CD4-positive, alpha-beta T cell treated with Interleukin-6 for 4 hours (primary cell): ENCODE data around the gene MS4A12.
"Not testable (repeated sequence)": the region's sequence is repeated elsewhere in the genome, so short reads cannot be mapped to it uniquely, and the experiment has no call there.

Experiments
- DNase-seq: peaks from one replicate; pipeline ENCODE4 v3.0.0-alpha.2; 2020; ENCODE audit warnings: mixed read lengths

The MS4A12 gene

DNA sequence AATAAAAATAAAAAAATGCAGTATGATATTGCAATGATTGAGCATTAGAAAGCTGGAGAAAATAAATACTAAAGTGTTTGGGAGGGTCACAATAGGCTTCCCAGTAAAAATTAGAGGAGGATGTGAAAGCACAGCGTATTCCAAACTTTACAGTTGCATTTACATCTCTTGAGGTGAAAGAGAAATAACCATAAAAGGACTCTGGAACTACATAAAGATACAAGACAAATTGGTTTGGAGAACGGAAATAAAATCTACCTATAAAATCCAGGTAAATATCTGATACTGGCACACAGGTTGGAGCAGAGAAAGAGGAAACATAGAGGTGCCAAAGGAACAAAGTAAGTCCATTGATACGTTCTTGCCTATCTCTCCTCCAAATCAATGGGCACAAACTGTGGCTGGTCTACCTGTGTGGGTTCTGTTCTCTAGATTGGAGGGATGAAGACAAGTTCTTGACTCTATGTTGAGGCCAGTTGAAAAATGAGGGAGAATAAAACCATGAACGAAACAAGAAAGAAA is at the start of gene MS4A12:
Gene MS4A12, plus strand, starts transcription at position 291 of the 522 bp plus-strand sequence. CDS start 4,541 bp downstream, outside the sequence.
- no peak for DNase-seq

DNA sequence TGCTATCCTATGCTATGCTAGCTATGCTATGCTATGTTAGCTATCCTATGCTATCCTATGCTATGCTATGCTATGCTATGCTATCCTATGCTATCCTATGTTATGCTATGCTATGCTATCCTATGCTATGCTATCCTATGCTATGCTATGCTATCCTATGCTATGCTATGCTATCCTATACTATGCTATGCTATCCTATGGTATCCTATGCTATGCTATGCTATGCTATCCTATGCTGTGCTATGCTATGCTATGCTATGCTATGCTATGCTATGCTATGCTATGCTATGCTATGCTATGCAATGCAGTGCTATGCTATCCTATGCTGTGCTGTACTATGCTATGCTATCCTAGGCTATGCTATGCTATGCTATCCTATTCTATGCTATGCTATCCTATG is 45.5 kb upstream of the MS4A12 start:
- no peak for DNase-seq

DNA sequence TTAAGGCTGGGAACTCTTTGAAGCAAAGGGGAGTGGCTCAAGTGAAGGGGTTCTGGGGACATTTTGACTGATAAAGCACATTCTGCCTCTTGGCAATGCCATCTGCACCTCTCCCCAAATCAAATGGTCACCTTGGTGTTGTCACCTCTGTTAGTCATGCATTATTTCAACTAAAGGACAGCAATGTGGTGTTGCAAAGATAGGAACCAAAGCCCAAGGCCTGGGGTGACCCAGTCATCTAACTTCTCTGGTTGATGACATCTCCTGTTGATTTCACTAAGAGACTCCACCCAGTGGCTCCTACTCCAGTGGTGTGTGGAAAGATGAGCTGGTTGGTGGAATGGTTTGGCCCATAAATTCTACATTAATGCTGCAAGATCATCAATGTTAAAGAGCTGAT is 44.7 kb upstream of the MS4A12 start:
- no peak for DNase-seq

- DNase-seq: not testable (repeated sequence)
Measured at GRCh38 chr11:60451185-60451584, 41.4 kb upstream of the MS4A12 start.

GRCh38 chr11:60454212-60454611 is 38.4 kb upstream of the MS4A12 start:
- DNase-seq: no peak

- no peak for DNase-seq
Measured at GRCh38 chr11:60455531-60456042, 37.0 kb upstream of the MS4A12 start, which contains the start of gene MS4A1. Gene MS4A1, plus strand, starts transcription at chr11:60455847. Its CDS starts 6,528 bp downstream, at chr11:60462375.

- no peak for DNase-seq
Measured at GRCh38 chr11:60457576-60457975, 35.0 kb upstream of the MS4A12 start.

- no peak for DNase-seq
Measured at GRCh38 chr11:60459345-60459744, 33.2 kb upstream of the MS4A12 start.

GRCh38 chr11:60468829-60469228 is 23.7 kb upstream of the MS4A12 start:
- no peak for DNase-seq

- no peak for DNase-seq
Measured at GRCh38 chr11:60469723-60470122, 22.9 kb upstream of the MS4A12 start.

DNA sequence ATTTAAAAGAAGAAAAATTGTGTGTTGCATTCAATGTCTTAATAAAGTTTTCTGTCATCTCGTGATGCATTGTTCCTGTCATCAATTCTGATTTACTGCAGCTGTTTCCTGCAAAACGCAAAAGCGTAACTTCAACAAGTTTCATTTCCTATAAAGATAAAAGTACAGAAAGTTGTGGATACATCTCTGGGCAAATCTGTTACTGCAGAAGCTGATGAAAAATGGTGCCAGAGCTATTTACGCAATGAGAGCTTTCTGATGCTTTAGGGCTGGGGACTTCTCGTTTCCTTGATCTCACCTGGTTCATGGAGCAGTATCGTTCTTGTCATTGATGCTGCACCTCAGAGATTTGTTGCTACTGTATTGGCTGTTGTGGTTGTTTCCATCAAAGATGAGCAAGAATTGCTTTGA is 15.5 kb upstream of the MS4A12 start:
- DNase-seq: no peak

DNA sequence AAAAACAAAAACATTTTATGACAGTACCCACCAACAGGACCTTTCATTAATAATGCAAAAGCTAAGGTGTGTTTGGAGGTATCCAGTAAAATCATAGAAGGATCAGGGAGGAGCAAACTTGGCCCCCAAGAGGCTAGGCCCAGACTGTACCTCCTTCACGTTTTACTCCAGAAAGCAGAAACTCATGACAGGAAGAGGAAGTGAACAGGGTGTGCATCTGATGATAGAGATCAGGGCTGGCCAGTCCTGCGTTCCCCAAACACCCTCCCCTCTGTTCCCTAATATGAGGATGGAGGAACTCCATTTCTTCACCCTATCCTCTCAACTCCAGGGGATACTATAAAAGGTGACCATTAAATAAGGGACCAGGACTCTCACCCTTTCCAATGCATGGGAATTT is 10.2 kb upstream of the MS4A12 start:
- DNase-seq: no peak

- no peak for DNase-seq
Measured at GRCh38 chr11:60485987-60486386, 6.6 kb upstream of the MS4A12 start.

DNA sequence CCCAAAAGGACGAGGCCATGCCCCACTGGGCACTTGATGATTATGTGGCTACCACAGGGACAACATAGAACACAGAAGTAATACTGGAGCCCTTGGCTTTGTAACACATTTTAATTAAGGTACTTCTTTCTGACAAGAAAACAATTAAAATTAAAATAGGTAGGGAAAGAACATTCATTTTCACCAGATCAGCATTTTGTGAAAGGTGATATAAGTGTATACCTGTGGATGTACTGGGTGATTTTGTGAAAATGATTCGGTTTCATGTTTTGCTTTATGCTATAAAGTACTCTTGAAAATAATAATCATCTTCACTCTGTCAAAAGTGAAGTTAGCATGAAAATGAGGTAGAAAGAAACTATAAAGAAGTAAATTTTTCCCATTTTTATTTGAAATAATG is 876 bp downstream of the MS4A12 start:
- DNase-seq: no peak

DNA sequence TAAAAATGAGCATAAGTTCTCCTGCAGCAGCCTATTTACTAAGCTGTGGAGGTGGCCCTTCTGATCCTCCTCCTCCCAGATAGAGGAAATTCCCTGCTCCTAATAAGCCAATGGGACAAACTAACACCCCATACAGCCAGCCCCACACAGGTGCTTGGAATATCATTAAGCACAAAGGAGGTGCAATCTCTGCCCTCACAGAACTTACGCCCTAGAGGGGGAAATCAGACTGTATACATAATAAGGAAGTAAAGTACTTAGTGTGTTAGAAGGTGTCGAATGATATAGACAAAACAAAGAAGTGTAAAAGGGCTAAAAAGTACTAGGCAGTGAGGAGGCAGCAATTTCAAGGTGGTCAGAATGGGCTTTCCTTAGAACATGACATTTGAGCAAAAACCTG is 5.8 kb downstream of the MS4A12 start:
- DNase-seq: no peak

GRCh38 chr11:60498853-60499252 is 6.3 kb downstream of the MS4A12 start:
- DNase-seq: no peak

GRCh38 chr11:60500276-60500910 is 7.8 kb downstream of the MS4A12 start:
- no peak for DNase-seq

DNA sequence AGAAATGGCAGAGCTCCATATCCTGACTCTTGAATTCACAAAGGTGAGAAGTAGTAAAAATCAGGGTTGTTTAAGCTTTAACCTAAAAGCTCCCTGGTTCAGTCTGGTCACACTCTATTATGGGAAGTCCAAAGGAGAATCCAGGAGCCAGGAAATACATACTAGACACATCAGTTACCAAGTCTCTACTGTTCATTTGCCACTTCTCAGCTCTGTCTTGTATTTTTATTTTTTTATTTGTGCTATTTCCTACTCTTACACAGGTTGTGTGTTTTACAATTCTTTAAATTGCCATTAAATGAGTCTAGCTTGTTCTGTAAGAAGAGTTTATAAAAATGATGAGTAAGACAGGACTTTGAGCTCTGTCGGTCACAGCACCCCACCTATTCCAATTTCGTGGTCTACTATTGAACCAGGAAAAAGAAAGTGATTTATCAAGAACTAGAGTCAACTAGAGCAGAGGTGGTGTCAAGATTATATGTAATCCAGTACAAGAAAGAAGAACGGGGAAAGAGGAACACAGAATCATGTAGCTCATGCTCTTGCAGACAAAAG is 9.7 kb downstream of the MS4A12 start:
- DNase-seq: no peak

- DNase-seq: no peak
Measured at GRCh38 chr11:60504219-60504905, 11.8 kb downstream of the MS4A12 start.

DNA sequence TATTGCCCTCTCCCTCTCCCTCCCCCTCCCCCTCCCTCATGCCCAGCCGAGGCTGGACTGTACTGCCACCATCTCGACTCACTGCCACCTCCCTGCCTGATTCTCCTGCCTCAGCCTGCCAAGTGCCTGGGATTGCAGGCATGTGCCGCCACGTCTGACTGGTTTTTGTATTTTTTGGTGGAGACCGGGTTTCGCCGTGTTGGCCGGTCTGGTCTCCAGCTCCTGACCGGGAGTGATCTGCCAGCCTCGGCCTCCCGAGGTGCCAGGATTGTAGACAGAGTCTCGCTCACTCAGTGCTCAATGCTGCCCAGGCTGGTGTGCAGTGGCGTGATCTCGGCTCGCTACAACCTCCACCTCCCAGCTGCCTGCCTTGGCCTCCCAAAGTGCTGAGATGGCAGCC is 17.0 kb downstream of the MS4A12 start:
- DNase-seq: not testable (repeated sequence)

- not testable (repeated sequence) for DNase-seq
Measured at GRCh38 chr11:60510209-60510608, 17.6 kb downstream of the MS4A12 start.

- DNase-seq: no peak
Measured at GRCh38 chr11:60511393-60511792, 18.8 kb downstream of the MS4A12 start.

- no peak for DNase-seq
Measured at GRCh38 chr11:60512651-60513225, 20.2 kb downstream of the MS4A12 start.
